ENCODE data around the gene ROR1. TPM values are rescaled to one million over a fixed set of nuclear protein-coding genes. Genes with fewer than 3 reads are reported as not detected.

The ROR1 gene
- 13.1 TPM for total RNA-seq

- peak; percentile 84 for DNase-seq (ENCODE audit: low spot score)
These were observed at the start of gene ROR1 for GRCh38 chr1:63773815-63774616. Gene ROR1 (plus strand): TSS chr1:63774017.

- DNase-seq (ENCODE audit: low spot score), result no peak
These were observed 49.4 kb upstream of the ROR1 start for GRCh38 chr1:63724375-63724899.

- no peak for DNase-seq (ENCODE audit: low spot score)
These were observed 45.1 kb upstream of the ROR1 start for GRCh38 chr1:63728611-63729226.

GRCh38 chr1:63729227-63729620, 44.6 kb upstream of the ROR1 start:
- DNase-seq (ENCODE audit: low spot score), result no peak

- DNase-seq (ENCODE audit: low spot score), result no peak
These were observed 43.6 kb upstream of the ROR1 start for GRCh38 chr1:63730211-63730610.

- peak; percentile 19 for DNase-seq (ENCODE audit: low spot score)
These were observed 42.4 kb upstream of the ROR1 start for GRCh38 chr1:63731117-63732043.

DNA sequence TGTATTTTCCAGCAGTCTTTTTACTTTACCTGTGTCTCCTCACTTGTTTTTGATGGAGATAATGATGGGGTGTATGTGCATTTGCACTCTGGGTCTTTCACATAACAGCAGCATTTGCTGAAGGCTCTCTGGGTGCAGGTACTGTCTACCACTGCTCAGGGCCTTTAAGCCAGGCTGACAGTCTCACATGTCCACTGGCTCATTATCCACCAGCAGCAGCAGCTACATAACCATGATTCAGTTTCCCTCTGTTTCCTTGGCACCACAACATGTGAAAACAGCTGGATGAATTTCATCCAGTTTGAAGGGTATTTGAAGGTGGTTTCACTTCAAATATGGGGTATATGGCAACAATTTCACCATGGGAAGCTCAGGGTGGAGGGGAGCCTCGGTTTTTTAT, 41.2 kb upstream of the ROR1 start:
- DNase-seq (ENCODE audit: low spot score), result no peak

DNA sequence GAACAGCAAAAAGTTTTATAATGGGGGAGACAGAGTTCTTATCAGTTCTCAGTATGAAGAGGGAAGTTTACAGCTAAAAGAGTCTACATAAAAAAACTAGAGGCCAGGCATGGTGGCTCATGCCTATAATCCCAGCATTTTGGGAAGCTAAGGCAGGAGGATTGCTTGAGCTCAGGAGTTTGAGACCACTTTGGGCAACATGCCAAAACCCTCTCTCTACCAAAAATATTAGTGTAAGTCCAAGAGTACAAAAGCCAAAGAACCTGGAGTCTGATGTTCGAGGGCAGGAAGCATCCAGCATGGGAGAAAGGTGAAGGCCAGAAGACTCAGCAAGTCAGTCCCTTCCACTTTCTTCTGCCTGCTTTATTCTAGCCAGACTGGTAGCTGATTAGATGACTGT, 35.0 kb upstream of the ROR1 start:
- no peak for DNase-seq (ENCODE audit: low spot score)

- no peak for DNase-seq (ENCODE audit: low spot score)
These were observed 34.4 kb upstream of the ROR1 start for GRCh38 chr1:63739452-63739851.

DNA sequence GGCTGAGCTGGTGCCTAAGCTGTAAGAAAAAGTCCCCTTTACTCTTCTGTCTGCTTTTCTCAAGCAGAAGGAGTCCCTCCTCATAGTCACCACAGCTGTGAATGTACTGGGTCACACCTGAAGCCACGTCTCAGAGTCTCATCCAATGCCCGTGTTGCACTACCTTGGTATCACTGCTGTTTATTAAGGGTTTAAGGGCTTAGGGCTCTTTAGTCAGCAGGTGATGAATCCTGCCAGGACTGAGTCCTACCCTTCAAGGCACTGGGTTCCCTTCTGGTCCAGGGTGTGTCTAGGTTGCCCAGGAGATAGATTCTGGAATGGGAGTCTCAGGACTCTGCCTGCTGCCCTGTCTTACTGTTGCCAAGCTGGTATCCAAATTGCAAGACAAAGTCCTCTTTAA, 33.4 kb upstream of the ROR1 start:
- DNase-seq (ENCODE audit: low spot score), result no peak

GRCh38 chr1:63742526-63742925, 31.3 kb upstream of the ROR1 start:
- no peak for DNase-seq (ENCODE audit: low spot score)

DNA sequence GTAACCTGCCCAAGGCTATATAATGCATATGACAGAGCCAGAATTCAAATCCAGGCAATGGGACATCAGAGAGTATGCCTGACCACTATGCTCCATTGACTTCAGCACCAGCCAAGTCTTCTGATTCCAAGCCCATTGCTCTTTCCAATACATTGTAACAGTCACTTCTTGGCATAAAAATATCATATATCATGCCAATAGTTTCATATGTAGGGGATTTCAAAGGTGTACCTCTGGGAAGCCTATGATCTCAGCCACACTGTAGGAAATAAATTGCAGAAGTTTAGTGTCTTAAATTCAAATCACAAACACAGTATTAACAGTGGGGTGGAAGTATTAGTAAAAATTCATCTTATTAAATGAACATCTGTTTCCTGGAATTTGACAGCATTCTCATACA, 30.0 kb upstream of the ROR1 start:
- no peak for DNase-seq (ENCODE audit: low spot score)

- DNase-seq (ENCODE audit: low spot score), result no peak
These were observed 27.5 kb upstream of the ROR1 start for GRCh38 chr1:63746129-63746864.

DNA sequence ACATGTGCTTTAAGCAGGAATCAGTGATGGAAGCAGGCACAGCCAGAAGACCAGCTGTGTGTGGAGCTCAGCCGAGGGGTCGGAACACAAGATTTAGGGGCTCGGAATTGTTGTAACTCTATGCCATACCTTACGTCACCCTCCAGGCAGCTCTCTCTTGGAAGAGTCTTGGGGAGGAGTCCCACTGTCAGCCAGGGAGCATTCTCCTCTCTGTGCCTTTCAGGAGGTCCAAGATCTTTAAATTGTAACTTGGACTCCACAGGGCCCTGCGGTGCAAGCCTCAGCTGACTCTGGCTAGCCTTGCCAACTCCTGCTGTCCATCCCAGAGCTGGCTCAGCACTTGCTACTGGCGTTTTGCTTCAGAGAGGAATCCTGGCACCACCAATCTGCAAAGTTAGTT, 26.4 kb upstream of the ROR1 start:
- no peak for DNase-seq (ENCODE audit: low spot score)

- no peak for DNase-seq (ENCODE audit: low spot score)
These were observed 25.7 kb upstream of the ROR1 start for GRCh38 chr1:63748046-63748580.

DNA sequence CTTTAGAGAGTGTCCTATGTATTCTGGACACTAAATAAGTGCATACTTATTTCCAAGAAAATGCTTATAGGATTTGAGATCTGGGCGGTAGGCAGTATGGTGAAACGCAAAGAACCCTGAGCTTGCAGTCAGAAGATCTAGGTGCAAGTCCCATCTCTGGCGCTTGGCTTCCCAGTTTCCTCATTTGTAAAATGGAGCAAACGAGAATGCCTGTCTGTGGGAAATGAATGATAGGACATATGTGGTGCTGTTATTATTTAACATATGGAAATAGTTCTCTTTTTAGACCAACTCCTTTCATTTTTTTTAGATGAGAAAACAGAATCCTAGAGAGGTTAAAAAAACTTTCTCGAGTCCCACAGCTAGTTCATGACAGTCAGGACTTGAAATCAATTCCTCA, 25.2 kb upstream of the ROR1 start:
- no peak for DNase-seq (ENCODE audit: low spot score)

- no peak for DNase-seq (ENCODE audit: low spot score)
These were observed 23.1 kb upstream of the ROR1 start for GRCh38 chr1:63750721-63751120.

DNA sequence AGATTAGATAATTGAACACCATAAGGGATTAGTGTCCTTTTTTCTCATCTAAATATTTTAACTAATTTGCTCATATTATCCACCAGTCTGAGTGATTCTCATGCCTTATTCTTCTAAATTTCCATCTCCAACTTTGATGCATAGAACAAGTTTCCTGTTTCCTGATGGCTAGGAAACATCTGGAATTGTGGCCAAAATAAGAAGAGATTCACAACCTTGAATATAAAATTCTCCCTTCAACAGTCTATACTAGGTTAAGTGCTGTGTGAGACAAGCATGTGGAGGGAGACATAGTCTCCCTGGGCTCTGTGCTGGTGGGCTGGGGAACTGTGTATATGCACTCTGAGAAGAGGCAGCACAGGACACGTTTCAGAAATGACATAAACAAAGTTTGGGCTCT, 21.6 kb upstream of the ROR1 start:
- no peak for DNase-seq (ENCODE audit: low spot score)

- no peak for DNase-seq (ENCODE audit: low spot score)
These were observed 20.2 kb upstream of the ROR1 start for GRCh38 chr1:63753591-63753990.

- DNase-seq (ENCODE audit: low spot score), result no peak
These were observed 17.0 kb upstream of the ROR1 start for GRCh38 chr1:63756839-63757238.

- no peak for DNase-seq (ENCODE audit: low spot score)
These were observed 16.5 kb upstream of the ROR1 start for GRCh38 chr1:63757334-63757733.
